ENCODE results near the gene RPS6KA6. TPM values are rescaled to one million over a fixed set of nuclear protein-coding genes. Genes with fewer than 3 reads are reported as not detected.

Gene RPS6KA6
- total RNA-seq, 2 experiments from 2014 or later: not detected

DNA sequence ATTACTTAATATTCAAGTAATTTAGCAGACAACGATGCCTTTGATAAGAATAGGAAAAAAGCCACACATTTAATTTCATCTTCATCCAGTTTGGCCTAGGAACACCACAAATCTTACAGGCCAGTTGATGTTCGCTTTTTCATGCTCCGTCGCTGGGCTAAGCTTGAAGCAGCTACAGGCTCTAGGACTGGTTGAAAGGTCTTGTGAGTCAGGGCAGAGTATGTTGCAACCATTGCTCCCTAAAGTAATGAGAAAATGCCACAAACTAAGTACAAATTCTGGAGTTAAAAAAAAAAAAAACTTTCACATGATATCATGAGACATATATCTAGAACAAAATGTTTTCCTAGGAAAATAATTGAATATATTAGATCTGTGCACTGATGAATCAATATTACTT lies 123.8 kb downstream of the RPS6KA6 start:
- H3K9me3 Mint-ChIP-seq: no peaks in the 10 kb centered on the region
- ChIA-PET CTCF (no interaction called here), POLR2A (no interaction called here)
- H3K27ac Mint-ChIP-seq: no peak overlapping the region
- no peaks in the 10 kb centered on the region for H3K27me3 Mint-ChIP-seq
- intact Hi-C loops (cut with DNase I, micrococcal nuclease): no loop called here
- no peak overlapping the region for H3K4me3 ChIP-seq (ENCODE audit: low read length)
- DNase-seq: no peak
- TF ChIP-seq, protein P1, sequence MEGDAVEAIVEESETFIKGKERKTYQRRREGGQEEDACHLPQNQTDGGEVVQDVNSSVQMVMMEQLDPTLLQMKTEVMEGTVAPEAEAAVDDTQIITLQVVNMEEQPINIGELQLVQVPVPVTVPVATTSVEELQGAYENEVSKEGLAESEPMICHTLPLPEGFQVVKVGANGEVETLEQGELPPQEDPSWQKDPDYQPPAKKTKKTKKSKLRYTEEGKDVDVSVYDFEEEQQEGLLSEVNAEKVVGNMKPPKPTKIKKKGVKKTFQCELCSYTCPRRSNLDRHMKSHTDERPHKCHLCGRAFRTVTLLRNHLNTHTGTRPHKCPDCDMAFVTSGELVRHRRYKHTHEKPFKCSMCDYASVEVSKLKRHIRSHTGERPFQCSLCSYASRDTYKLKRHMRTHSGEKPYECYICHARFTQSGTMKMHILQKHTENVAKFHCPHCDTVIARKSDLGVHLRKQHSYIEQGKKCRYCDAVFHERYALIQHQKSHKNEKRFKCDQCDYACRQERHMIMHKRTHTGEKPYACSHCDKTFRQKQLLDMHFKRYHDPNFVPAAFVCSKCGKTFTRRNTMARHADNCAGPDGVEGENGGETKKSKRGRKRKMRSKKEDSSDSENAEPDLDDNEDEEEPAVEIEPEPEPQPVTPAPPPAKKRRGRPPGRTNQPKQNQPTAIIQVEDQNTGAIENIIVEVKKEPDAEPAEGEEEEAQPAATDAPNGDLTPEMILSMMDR (IDR thresholded peaks at IDR 0.05): no peak
- H3K4me3 Mint-ChIP-seq: no peak overlapping the region
- no peak overlapping the region for H3K27ac ChIP-seq (ENCODE audit: low read depth in 1 of 2, low read length in 2 of 2)
- no peaks in the 10 kb centered on the region for H3K4me1 Mint-ChIP-seq (ENCODE audit: low read depth)
- no peak for ATAC-seq (ENCODE audit: poor library complexity)
- H3K4me1 ChIP-seq (ENCODE audit: insufficient read depth, low read length): no peaks in the 10 kb centered on the region
- no peaks in the 10 kb centered on the region for H3K27me3 ChIP-seq (ENCODE audit: control insufficient read depth in 1 of 2, insufficient read depth in 2 of 2, low read length in 2 of 2)
- no peaks in the 10 kb centered on the region for H3K36me3 Mint-ChIP-seq (ENCODE audit: low read depth)
- no peaks in the 10 kb centered on the region for H3K36me3 ChIP-seq (ENCODE audit: insufficient read depth, low read length)
- H3K9me3 ChIP-seq (ENCODE audit: control insufficient read depth in 1 of 2, insufficient read depth in 1 of 2, low read length in 2 of 2): peaks cover 0 to 4% of the 10 kb centered on the region in 2 experiments

DNA sequence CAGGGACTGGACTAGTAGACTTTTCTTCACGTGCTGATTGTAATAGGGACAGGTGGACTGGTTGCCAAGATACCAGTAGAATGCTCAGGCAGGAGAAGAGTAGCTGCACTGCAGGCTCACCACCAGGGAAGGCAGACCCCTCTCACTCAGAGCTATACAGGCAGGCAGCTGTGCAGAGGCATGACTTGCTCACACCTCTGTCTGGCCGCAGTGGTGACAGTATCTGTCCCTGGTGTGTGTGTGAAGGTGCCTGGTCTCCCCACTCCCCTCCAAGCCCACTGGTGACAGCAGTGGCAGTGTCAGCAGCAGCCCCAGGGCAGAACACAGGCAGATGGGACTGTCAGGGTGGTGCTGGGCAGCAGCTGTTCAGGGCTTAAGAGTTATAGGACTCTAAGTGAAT lies 140.7 kb downstream of the RPS6KA6 start:
- no peaks in the 10 kb centered on the region for H3K36me3 ChIP-seq (ENCODE audit: insufficient read depth, low read length)
- no peaks in the 10 kb centered on the region for H3K4me1 ChIP-seq (ENCODE audit: insufficient read depth, low read length)
- no peak overlapping the region for H3K27ac Mint-ChIP-seq
- H3K4me1 Mint-ChIP-seq (ENCODE audit: low read depth): no peaks in the 10 kb centered on the region
- ATAC-seq (ENCODE audit: poor library complexity) (no peak), DNase-seq (no peak)
- H3K9me3 ChIP-seq (ENCODE audit: control insufficient read depth in 1 of 2, insufficient read depth in 1 of 2, low read length in 2 of 2): no peaks in the 10 kb centered on the region
- no peak overlapping the region for H3K27ac ChIP-seq (ENCODE audit: low read depth in 1 of 2, low read length in 2 of 2)
- intact Hi-C loops (cut with DNase I, micrococcal nuclease): no loop called here
- CTCF ChIA-PET: no interaction called here
- no peaks in the 10 kb centered on the region for H3K36me3 Mint-ChIP-seq (ENCODE audit: low read depth)
- H3K4me3 Mint-ChIP-seq: no peak overlapping the region
- no peaks in the 10 kb centered on the region for H3K27me3 Mint-ChIP-seq
- POLR2A ChIA-PET: no interaction called here
- no peaks in the 10 kb centered on the region for H3K27me3 ChIP-seq (ENCODE audit: control insufficient read depth in 1 of 2, insufficient read depth in 2 of 2, low read length in 2 of 2)
- no peaks in the 10 kb centered on the region for H3K9me3 Mint-ChIP-seq
- TF ChIP-seq, protein P1 (IDR thresholded peaks at IDR 0.05): no peak
- no peak overlapping the region for H3K4me3 ChIP-seq (ENCODE audit: low read length)

DNA sequence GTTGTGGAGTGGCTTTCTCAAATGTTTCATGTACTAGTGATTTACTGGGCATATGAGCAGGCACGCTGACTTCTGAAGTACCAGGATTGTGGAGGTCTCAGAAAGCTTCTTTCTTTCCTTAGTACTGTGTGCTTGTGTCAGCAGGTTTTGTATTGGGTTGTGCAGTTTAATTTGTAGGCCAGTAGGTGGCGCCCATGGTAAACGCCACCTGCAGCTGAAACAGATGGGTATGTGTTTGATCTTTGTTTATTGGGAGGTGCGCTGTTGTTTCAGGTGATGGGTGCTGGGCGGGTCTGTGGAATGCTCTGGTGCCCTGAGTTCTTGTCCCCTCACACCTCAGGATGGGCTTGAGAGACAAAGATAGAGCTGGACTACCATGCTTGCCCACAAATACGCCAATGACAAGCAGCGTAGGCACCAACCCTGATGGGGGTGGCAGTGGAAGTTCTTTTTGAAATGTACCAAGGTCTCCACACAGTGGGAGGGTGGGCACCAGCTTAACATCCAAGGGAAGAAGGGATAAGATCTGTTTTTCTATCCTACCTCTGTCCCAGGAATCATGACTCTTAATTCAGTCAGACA lies 141.5 kb downstream of the RPS6KA6 start:
- POLR2A ChIA-PET: no interaction called here
- no peak overlapping the region for H3K4me3 ChIP-seq (ENCODE audit: low read length)
- no peak for ATAC-seq (ENCODE audit: poor library complexity)

More for the DNA sequence above, 141.5 kb downstream of the RPS6KA6 start:
- Histone ChIP-seq H3K9me3 (ENCODE audit: control insufficient read depth in 1 of 2, insufficient read depth in 1 of 2, low read length in 2 of 2) (no peaks in the 10 kb centered on the region), H3K36me3 (ENCODE audit: insufficient read depth, low read length) (no peaks in the 10 kb centered on the region), H3K27me3 (ENCODE audit: control insufficient read depth in 1 of 2, insufficient read depth in 2 of 2, low read length in 2 of 2) (no peaks in the 10 kb centered on the region), H3K27ac (ENCODE audit: low read depth in 1 of 2, low read length in 2 of 2) (no peak overlapping the region), H3K4me1 (ENCODE audit: insufficient read depth, low read length) (no peaks in the 10 kb centered on the region)
- Mint-ChIP-seq H3K4me3 (no peak overlapping the region), H3K36me3 (ENCODE audit: low read depth) (no peaks in the 10 kb centered on the region), H3K27ac (no peak overlapping the region), H3K9me3 (no peaks in the 10 kb centered on the region), H3K4me1 (ENCODE audit: low read depth) (no peaks in the 10 kb centered on the region), H3K27me3 (no peaks in the 10 kb centered on the region)
- CTCF ChIA-PET: interaction anchor here (1.0 kb wide), 1 partner anchor 16 kb away, joined by 4 read pairs; no protein-coding TSS in a partner anchor
- intact Hi-C loops (cut with DNase I, micrococcal nuclease): no loop called here
- TF ChIP-seq, protein P1 (IDR thresholded peaks at IDR 0.05): no peak
- DNase-seq: peak in 4 of 14 experiments; percentile 9 to 22 (median 18)
